Activated T-helper 17 cell treated with anti-CD3 and anti-CD28 coated beads, Interleukin-2, amount 50 U/mL, for 72 hours (primary cell): ENCODE measurements around the gene NAA15. TPM values are rescaled to one million over a fixed set of nuclear protein-coding genes. Genes with fewer than 3 reads are reported as not detected.
A peak's percentile ranks its signal among the peaks of the same experiment; 100 is the strongest.
"Not testable (repeated sequence)": the region's sequence is repeated elsewhere in the genome, so short reads cannot be mapped to it uniquely, and the experiment has no call there.

ENCODE experiments used
- ATAC-seq: fragments of 150-1000 bp; cut with Tn5 transposase; replicated peaks from 2 replicates; pipeline ENCODE4 v1.10.0; 2021; ENCODE audit warnings: mild to moderate bottlenecking, moderate library complexity
- H3K27ac Mint-ChIP-seq: one replicate; pipeline ENCODE4 v1.8.0; 2022; ENCODE audit warnings: mixed read lengths
- H3K27me3 Mint-ChIP-seq: one replicate; pipeline ENCODE4 v1.8.0; 2022; ENCODE audit warnings: mixed read lengths
- H3K36me3 Mint-ChIP-seq: one replicate; pipeline ENCODE4 v1.8.0; 2022; ENCODE audit warnings: low read depth, mild to moderate bottlenecking, mixed read lengths
- H3K4me1 Mint-ChIP-seq: one replicate; pipeline ENCODE4 v1.8.0; 2022; ENCODE audit warnings: mixed read lengths
- H3K4me3 Mint-ChIP-seq: one replicate; pipeline ENCODE4 v1.8.0; 2022; ENCODE audit warnings: mild to moderate bottlenecking, mixed read lengths
- H3K9me3 Mint-ChIP-seq: one replicate; pipeline ENCODE4 v1.8.0; 2022; ENCODE audit warnings: mixed read lengths
- total RNA-seq, 2 donors: library from RNA; stranded (reverse); gene quantifications; one replicate each; pipeline ENCODE4 v1.2.3, GENCODE V29; 2022

NAA15 gene
- total RNA-seq, result 100 to 1,000 TPM in 1 of 2 donors, 10 to 100 TPM in 1; 54.2 to 106 TPM

DNA sequence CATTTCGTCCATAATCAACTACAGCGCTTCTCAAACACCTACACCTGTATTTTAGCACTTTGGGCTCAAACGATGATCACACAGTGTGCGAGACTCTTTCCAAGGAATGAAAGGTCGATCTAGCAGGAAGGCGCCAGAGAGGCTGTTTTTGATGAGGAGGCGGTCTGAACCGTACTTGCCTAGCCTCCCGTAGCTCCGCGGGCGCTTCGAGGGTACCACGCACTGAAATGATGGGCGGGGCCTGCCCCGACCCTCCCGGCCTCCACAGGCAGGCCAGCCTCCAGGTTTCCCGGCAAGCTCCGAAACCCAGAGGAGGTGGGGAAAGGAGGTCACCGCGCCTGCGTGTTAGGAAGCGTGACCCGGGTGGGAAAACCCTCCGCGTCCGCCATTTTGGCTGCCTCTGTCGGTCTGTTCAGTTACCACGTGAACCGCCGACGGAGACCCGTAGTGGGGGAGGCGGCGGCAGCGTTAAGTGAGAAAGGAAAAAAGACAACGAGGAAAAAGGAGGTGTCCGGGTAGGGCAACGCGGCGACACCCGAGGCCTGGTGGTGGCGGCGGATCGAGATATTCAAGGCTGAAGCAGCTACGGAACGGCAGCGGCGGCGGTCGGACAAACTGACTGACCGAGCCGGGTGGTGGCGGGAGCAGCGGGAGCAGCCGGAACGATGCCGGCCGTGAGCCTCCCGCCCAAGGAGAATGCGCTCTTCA, at the start of gene NAA15:
TSS of gene NAA15 (plus strand) at position 393 of the 708 bp plus-strand sequence. CDS start at position 666, 273 bp downstream.
- Mint-ChIP-seq H3K27me3 (no peaks in the 10 kb centered on the region), H3K4me1 (peaks cover 8% of the 10 kb centered on the region), H3K4me3 (peak within 1 kb of the TSS; percentile 85), H3K36me3 (peaks cover 49% of the 10 kb centered on the region), H3K9me3 (no peaks in the 10 kb centered on the region), H3K27ac (peak within 1 kb of the TSS; percentile 97)
- ATAC-seq, result peak; percentile 90

DNA sequence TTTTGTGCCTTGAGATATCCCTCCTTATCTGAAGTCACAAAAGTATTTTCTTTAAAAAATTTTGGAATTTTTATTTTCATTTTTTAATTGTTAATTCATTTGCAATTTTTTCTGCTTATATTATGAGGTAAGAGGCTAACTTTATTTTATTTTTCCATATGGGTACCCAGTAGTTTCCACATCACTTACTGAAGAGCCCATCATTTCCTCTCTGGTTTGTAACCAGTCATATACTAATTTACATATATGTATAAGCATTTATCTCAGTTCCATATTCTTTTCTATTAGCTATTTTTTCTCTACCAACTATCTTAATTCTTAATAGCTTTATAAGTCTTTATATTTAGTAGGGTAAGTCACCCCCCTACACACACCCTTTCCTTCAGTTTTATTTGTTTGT, 48.3 kb upstream of the NAA15 start:
- H3K27ac Mint-ChIP-seq, result no peak overlapping the region

DNA sequence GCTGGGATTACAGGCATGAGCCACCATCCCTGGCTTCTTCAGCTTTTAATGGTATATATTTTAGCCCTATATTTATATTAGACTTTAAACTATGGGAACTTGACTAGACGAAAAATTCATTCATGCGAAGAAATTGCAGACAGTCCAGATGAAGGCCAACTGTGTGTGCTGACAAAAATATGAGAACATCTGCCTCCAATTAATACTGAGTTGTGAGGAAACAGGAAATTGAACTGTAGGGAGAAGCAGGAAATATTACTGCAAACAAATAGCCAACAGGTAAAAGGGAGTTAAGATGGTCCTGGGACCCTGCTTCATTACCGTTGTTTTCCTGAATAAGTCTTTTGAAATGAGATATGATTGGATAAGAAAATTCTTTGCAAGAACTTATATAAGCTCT, 47.6 kb upstream of the NAA15 start:
- H3K9me3 Mint-ChIP-seq, result no peaks in the 10 kb centered on the region
- H3K4me1 Mint-ChIP-seq, result no peaks in the 10 kb centered on the region
- no peak overlapping the region for H3K4me3 Mint-ChIP-seq
- no peaks in the 10 kb centered on the region for H3K36me3 Mint-ChIP-seq
- no peaks in the 10 kb centered on the region for H3K27me3 Mint-ChIP-seq
- H3K27ac Mint-ChIP-seq, result no peak overlapping the region
- no peak for ATAC-seq

More for the DNA sequence above, 48.3 kb upstream of the NAA15 start:
- Mint-ChIP-seq H3K9me3 (no peaks in the 10 kb centered on the region), H3K4me3 (no peak overlapping the region), H3K36me3 (no peaks in the 10 kb centered on the region), H3K27me3 (no peaks in the 10 kb centered on the region), H3K4me1 (no peaks in the 10 kb centered on the region)
- no peak for ATAC-seq

DNA sequence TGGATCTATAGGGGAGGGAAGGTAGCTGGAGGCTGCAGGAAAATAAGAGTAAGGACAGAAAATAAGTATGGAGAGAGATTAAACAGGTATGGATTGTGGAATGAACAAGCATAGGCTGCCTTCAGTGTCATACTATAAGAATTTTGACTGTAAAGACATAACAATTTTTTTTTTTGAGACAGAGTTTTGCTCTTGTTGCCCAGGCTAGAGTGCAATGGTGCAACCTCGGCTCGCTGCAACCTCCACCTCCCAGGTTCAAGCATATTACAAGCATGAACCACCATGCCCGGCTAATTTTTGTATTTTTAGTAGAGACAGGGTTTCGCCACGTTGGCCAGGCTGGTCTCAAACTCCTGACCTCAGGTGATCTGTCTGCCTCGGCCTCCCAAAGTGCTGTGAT, 45.7 kb upstream of the NAA15 start:
- not testable (repeated sequence) for H3K36me3 Mint-ChIP-seq, ATAC-seq, H3K9me3 Mint-ChIP-seq, H3K27me3 Mint-ChIP-seq, H3K4me3 Mint-ChIP-seq, H3K4me1 Mint-ChIP-seq, H3K27ac Mint-ChIP-seq

DNA sequence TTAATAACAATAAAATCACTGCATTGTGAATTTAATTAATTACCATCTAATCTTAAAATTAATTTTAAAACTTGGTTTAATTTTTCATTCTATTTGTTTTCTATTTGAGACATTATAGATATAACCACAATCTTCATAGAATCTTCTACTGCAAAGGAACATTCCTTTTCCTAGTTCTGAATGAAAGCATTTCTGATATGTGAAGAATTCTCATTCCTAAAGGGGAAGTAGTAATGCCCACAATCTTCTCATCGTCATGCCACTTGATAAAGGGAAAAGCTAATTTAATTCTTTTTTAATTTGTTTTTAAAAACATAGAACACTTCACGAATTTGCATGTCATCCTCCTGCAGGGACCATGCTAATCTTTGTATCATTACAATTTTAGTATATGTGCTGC, 45.0 kb upstream of the NAA15 start:
- no peaks in the 10 kb centered on the region for H3K36me3 Mint-ChIP-seq
- no peaks in the 10 kb centered on the region for H3K4me1 Mint-ChIP-seq
- H3K27ac Mint-ChIP-seq, result no peak overlapping the region
- no peaks in the 10 kb centered on the region for H3K9me3 Mint-ChIP-seq
- H3K4me3 Mint-ChIP-seq, result no peak overlapping the region
- no peak for ATAC-seq
- H3K27me3 Mint-ChIP-seq, result no peaks in the 10 kb centered on the region

DNA sequence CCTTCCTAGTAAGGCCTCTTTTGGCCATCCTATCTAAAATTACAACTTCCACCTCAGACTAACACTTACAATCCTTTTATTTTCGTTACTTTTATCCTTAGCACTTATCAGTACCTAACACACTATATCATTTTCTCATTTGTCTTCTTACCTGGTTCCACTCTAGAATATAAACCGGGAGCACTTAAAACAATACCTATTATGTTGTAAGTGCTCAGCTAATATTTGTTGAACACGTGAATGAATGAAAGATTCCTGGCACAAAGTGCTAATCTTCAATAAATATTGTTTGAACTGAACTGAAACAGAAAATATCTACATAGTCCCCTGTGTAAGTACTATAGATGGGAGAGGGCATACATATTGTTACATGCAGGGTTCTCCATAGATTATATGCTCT, 35.7 kb upstream of the NAA15 start:
- Mint-ChIP-seq H3K4me1 (peaks cover 12% of the 10 kb centered on the region), H3K36me3 (no peaks in the 10 kb centered on the region), H3K9me3 (no peaks in the 10 kb centered on the region), H3K4me3 (no peak overlapping the region), H3K27ac (no peak overlapping the region), H3K27me3 (no peaks in the 10 kb centered on the region)
- no peak for ATAC-seq

DNA sequence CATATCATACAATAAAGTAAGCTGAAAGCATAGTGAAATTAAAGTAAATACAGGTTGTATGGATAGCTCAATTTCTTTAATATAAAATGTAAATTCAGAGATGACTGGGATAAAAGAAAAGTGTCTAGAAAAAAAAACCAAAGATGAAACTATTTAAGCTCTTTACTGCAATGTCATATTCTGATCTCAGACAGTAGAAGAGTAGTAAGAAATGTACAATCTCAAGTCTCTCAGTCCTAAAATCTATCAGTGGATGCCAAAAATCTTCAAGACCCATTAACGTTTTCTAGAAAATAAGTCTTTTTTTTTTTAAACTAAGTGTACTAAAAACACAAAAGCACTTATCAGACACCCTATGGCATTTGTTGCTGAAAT, 35.1 kb upstream of the NAA15 start:
- H3K27ac Mint-ChIP-seq, result peak overlapping the region; percentile 51
- peak; percentile 1 for ATAC-seq
- H3K4me3 Mint-ChIP-seq, result peak overlapping the region; percentile 68
- H3K9me3 Mint-ChIP-seq, result no peaks in the 10 kb centered on the region
- H3K36me3 Mint-ChIP-seq, result no peaks in the 10 kb centered on the region
- H3K27me3 Mint-ChIP-seq, result no peaks in the 10 kb centered on the region
- peaks cover 12% of the 10 kb centered on the region for H3K4me1 Mint-ChIP-seq

DNA sequence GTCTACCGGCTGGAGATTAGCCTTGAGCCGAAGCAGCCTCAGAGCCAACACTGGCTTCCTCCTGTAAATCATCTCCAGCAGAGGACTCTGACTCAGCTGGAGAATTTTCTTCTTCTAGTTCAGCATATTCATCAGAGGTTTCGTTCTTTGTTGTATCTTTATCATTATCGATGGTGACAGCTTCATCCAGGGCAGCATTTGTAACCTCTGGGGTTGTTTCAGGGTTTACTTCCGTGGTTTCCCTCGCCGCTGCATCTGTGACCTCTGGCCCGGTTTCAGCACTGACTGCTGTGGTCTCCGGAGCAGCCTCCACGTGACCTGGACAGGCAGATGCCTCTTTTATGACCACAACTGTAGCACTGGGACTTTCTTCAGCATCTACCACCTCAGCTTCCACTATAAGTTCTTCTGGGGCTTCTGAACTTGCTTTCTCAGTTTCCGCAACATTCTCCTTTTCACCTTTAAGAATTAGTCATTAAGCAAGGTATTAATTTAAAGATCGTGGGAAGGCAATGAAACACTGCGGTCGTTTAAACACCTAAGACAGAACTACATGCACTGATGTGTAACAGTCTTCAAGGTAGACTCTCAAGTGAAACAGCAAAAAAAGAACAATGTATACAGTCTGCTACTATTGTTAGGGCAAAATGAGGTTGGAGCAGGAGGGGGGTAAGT, 34.6 kb upstream of the NAA15 start:
- Mint-ChIP-seq H3K4me3 (peak overlapping the region; percentile 68), H3K36me3 (no peaks in the 10 kb centered on the region), H3K27ac (peak overlapping the region; percentile 51), H3K9me3 (no peaks in the 10 kb centered on the region), H3K27me3 (no peaks in the 10 kb centered on the region), H3K4me1 (peaks cover 12% of the 10 kb centered on the region)
- ATAC-seq, result peak; percentile 94

DNA sequence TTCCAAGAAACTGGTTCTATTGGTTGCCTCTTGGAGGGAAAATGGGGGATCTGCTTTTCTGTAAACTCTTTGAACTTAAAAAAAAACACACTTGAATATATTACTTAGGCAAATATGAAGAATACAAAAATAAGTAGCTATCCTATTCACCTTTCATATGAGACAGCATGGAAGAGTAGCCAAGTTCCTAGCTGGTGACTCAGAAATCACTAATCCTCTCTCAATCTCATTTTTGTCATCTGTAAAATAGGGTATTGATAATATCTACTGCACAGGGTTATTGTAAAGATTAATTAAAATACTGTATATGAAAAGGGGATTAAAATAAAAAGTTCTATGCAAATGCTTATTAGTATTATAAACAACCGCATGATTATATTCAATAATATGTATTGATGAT, 34.0 kb upstream of the NAA15 start:
- Mint-ChIP-seq H3K36me3 (no peaks in the 10 kb centered on the region), H3K9me3 (no peaks in the 10 kb centered on the region), H3K27ac (peak overlapping the region; percentile 51), H3K27me3 (no peaks in the 10 kb centered on the region), H3K4me1 (peaks cover 12% of the 10 kb centered on the region), H3K4me3 (peak overlapping the region; percentile 68)
- ATAC-seq, result no peak

DNA sequence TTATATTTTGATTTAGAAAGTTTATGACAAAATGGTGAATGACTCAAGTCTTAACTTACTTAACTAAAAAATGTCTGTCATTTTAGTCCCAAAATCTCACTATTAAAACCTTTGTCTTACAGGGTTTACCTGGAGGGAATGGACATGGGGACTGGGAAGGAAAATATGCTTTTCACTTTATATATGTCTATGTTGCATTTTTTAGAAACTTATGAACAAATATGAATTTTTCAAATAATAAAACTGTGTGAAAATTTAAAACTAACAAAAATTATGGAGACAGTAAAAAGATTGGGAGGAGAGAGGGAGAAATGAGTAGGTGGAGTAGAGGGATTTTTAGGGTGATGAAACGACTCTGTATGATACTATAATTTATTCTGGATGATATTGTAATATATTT, 27.5 kb upstream of the NAA15 start:
- ATAC-seq, result no peak
- H3K27me3 Mint-ChIP-seq, result peaks cover 16% of the 10 kb centered on the region
- H3K27ac Mint-ChIP-seq, result no peak overlapping the region
- no peak overlapping the region for H3K4me3 Mint-ChIP-seq
- H3K9me3 Mint-ChIP-seq, result no peaks in the 10 kb centered on the region
- peaks cover under 1% of the 10 kb centered on the region for H3K4me1 Mint-ChIP-seq
- no peaks in the 10 kb centered on the region for H3K36me3 Mint-ChIP-seq

DNA sequence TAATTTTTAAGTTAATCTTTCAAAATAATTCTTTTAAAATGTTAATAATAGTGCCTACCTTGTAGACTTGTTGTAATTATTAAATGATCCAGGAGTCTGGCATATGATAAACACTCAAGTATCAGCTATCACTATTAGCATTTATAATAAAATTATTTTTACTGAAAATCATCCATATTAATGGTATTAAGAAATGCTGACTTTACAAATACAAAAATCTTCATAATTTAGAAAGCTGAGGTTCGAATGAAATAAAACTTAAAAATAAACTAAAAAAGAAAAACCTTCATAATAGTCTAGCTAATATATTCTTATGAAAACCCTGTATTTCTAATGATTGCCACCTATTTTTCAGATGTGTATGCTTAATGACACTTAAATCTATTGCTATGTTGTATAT, 26.5 kb upstream of the NAA15 start:
- Mint-ChIP-seq H3K4me3 (no peak overlapping the region), H3K27me3 (peaks cover 24% of the 10 kb centered on the region), H3K36me3 (no peaks in the 10 kb centered on the region), H3K9me3 (no peaks in the 10 kb centered on the region), H3K27ac (no peak overlapping the region), H3K4me1 (peaks cover 6% of the 10 kb centered on the region)
- no peak for ATAC-seq

DNA sequence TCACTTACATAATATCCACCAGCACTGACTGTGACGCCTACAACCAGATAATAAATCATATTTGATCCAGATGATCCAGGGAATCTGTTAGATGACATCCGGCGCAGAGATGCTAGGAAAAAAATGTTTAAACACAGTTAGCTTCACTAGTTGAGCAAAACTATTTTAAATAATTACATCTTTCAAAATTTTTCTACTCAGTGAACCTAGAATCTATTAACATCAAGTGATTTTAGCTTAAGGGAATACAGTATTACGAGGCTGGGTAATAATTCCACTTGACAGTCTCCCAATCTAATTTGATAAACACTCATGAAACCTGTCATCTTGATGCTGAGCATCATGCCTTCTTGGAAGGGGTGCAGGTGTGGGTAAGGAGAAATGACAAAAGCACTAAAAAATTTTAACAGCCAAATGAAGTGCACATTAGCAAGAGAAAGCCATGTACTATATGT, 26.0 kb upstream of the NAA15 start:
- H3K4me1 Mint-ChIP-seq, result peaks cover 6% of the 10 kb centered on the region
- no peaks in the 10 kb centered on the region for H3K9me3 Mint-ChIP-seq

DNA sequence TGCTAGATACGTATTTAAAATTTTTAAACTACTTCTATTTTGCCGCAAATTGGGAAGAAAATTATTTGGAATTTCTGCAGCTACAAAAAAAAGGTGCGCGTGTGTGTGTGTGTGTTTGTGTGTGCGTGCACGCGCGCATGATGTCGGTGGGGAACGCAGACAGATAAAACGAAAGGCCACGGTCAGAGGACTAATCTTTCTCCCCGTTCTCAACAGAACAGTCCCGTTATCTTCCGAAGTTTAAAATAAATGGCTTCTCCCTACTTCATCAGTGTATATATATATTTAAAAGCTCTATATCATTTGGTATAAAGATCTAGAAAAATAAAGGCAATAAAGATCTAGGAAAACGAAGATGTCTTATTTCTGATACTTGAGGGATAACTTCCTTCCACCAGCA, 22.8 kb upstream of the NAA15 start:
- ATAC-seq, result no peak
- Mint-ChIP-seq H3K9me3 (no peaks in the 10 kb centered on the region), H3K4me1 (peaks cover 6% of the 10 kb centered on the region), H3K4me3 (peak overlapping the region; percentile 78), H3K27ac (no peak overlapping the region), H3K36me3 (no peaks in the 10 kb centered on the region), H3K27me3 (peaks cover 33% of the 10 kb centered on the region)

More for the DNA sequence above, 26.0 kb upstream of the NAA15 start:
- H3K4me3 Mint-ChIP-seq, result no peak overlapping the region
- H3K36me3 Mint-ChIP-seq, result no peaks in the 10 kb centered on the region
- peaks cover 27% of the 10 kb centered on the region for H3K27me3 Mint-ChIP-seq
- no peak overlapping the region for H3K27ac Mint-ChIP-seq
- no peak for ATAC-seq

DNA sequence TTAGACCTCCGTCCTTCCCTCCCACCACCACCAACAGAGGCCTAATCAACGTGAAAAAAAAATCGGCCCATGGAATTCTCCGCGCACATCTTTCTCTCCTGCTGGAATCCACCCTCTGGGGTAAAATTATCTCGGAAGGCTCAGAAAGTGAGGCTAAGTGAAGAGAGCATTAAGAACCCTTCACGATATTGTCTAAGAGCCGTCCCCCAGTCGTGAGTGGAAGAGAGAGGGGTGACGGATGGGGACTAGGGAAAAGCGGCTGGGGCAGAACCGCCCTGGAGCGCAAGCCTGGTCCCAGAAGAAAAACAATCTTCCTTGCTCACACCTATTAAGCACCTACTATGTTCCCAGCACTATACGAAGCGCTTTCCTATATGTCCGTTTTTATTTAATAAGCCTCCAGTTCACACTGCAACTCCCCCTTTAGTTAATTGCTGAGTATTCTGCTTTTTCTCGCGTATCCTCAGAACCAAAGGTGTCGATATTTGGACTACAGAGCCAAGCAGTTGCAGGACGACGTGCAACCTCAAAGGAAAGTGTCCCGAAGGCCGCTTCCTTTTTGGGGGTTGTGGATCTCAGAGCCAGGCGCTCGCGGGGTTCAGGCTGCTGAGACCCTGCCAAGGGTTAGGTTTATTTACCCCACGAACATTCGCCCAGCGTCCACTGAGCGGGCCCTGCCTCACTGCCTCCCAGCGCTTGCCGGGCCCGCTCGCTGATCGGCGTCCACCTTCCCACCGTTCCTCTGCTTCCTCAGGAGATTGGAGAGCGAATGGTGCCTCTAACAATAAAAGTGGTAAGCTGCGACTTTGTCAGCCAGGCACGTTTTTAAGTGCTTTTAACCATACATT, 22.2 kb upstream of the NAA15 start:
- no peak overlapping the region for H3K27ac Mint-ChIP-seq
- peak overlapping the region; percentile 78 for H3K4me3 Mint-ChIP-seq
- peaks cover 33% of the 10 kb centered on the region for H3K27me3 Mint-ChIP-seq
- peaks cover 6% of the 10 kb centered on the region for H3K4me1 Mint-ChIP-seq
- no peaks in the 10 kb centered on the region for H3K36me3 Mint-ChIP-seq
- peak; percentile 46 for ATAC-seq
- no peaks in the 10 kb centered on the region for H3K9me3 Mint-ChIP-seq
